PC-3 (cell line): ENCODE measurements around the gene BEGAIN. TPM values are rescaled to one million over a fixed set of nuclear protein-coding genes. Genes with fewer than 3 reads are reported as not detected.

Experiments used
- ATAC-seq: fragments of 200-7000 bp; cut with Tn5 transposase; 2 replicates; pipeline ENCODE4 v1.9.1; 2020; ENCODE audit warnings: mild to moderate bottlenecking, moderate library complexity
- BruUV-seq: library from RNA; stranded (reverse); fragments of 400-500 nt; replicated peaks from 2 replicates; lab custom pipeline; 2021; lab: Mats Ljungman, UMichigan
- CTCF ChIA-PET: fragments of 300-600 bp; sonication (Branson Sonifier 250); formaldehyde crosslinking; loops from one replicate; lab custom pipeline; 2022; ENCODE audit warnings: antibody characterized with exemption; lab: Charles Lee
- POLR2A ChIA-PET: fragments of 300-600 bp; sonication (Branson Sonifier 250); formaldehyde crosslinking; loops from one replicate; lab custom pipeline; 2022; ENCODE audit warnings: antibody characterized with exemption; ENCODE audit not compliant: unreplicated experiment; lab: Charles Lee
- DNase-seq: peaks from one replicate; pipeline ENCODE4 v3.0.0-alpha.2; 2015
- H2AFZ ChIP-seq: fragments of 300-600 bp; sonication (generic); 2 replicates; pipeline ENCODE4 v1.6.0; 2016; ENCODE audit warnings: antibody characterized with exemption, low read length
- H3F3A ChIP-seq: fragments of 300-600 bp; sonication (generic); one replicate; pipeline ENCODE4 v1.6.0; 2017; ENCODE audit warnings: antibody characterized with exemption, low read length, control low read depth, mild to moderate bottlenecking; ENCODE audit not compliant: unreplicated experiment
- H3K27ac ChIP-seq: fragments of 300-600 bp; sonication (generic); 2 replicates; pipeline ENCODE4 v1.5.1; 2016; ENCODE audit warnings: mild to moderate bottlenecking, low read length
- H3K27me3 ChIP-seq: fragments of 300-600 bp; sonication (generic); 2 replicates; pipeline ENCODE4 v1.6.1; 2016; ENCODE audit warnings: low read length, mixed read lengths
- H3K36me3 ChIP-seq: fragments of 300-600 bp; sonication (generic); 2 replicates; pipeline ENCODE4 v1.6.1; 2016; ENCODE audit warnings: low read depth, mixed run types, low read length, mixed read lengths
- H3K4me1 ChIP-seq: fragments of 300-600 bp; sonication (generic); 2 replicates; pipeline ENCODE4 v1.5.1; 2016; ENCODE audit warnings: low read length; ENCODE audit not compliant: insufficient read depth
- H3K4me2 ChIP-seq: fragments of 300-600 bp; sonication (generic); 2 replicates; pipeline ENCODE4 v1.6.0; 2016; ENCODE audit warnings: low read length
- H3K4me3 ChIP-seq: fragments of 300-600 bp; sonication (generic); 2 replicates; pipeline ENCODE4 v1.5.1; 2016; ENCODE audit warnings: mild to moderate bottlenecking, low read length, mixed read lengths
- H3K79me2 ChIP-seq: fragments of 300-600 bp; sonication (generic); 2 replicates; pipeline ENCODE4 v1.6.1; 2017; ENCODE audit warnings: low read length, mixed read lengths
- H3K9ac ChIP-seq: fragments of 300-600 bp; sonication (generic); 2 replicates; pipeline ENCODE4 v1.6.0; 2016; ENCODE audit warnings: mild to moderate bottlenecking, low read length
- H3K9me2 ChIP-seq: fragments of 300-600 bp; sonication (generic); replicated peaks from 2 replicates; pipeline ENCODE4 v1.6.1; 2016; ENCODE audit warnings: mixed run types, low read length, mixed read lengths
- H3K9me3 ChIP-seq: fragments of 300-600 bp; sonication (generic); 2 replicates; pipeline ENCODE4 v1.6.1; 2016; ENCODE audit warnings: low read length, mixed read lengths
- H4K20me1 ChIP-seq: fragments of 300-600 bp; sonication (generic); 2 replicates; pipeline ENCODE4 v1.6.1; 2016; ENCODE audit warnings: low read length, mixed read lengths
- CTCF ChIP-seq: fragments of 300-600 bp; sonication (generic); conservative IDR thresholded peaks from 2 replicates; pipeline ENCODE4 v1.5.1; 2017; ENCODE audit warnings: antibody characterized with exemption, low read depth, mild to moderate bottlenecking, low read length
- EZH2 ChIP-seq: fragments of 300-600 bp; sonication (generic); IDR thresholded peaks from one replicate; pipeline ENCODE4 v1.6.1; 2017; ENCODE audit warnings: antibody characterized with exemption, mild to moderate bottlenecking, low read length; ENCODE audit not compliant: unreplicated experiment
- EZH2phosphoT487 ChIP-seq: fragments of 300-600 bp; sonication (generic); IDR thresholded peaks from 2 replicates; pipeline ENCODE4 v1.6.1; 2018; ENCODE audit warnings: mild to moderate bottlenecking, antibody characterized with exemption, low read length, borderline replicate concordance
- intact Hi-C: fragments of 100-400 bp; cut with micrococcal nuclease; formaldehyde crosslinking; loops from 2 replicates; pipeline ENCODE4 v1.9.0; 2023
- total RNA-seq: library from RNA; depleted of rRNA; stranded (reverse); fragments of >200 nt; gene quantifications from 2 replicates; pipeline ENCODE4 v1.2.3, GENCODE V29; 2014

Gene BEGAIN
- total RNA-seq, 1 experiment from 2014 or later = 3.8 TPM

GRCh38 chr14:100589071-100589759 is 2.0 kb upstream of the BEGAIN start:
- Histone ChIP-seq H3K4me2 (no peak overlapping the region), H4K20me1 (no peaks in the 10 kb centered on the region), H3K79me2 (no peaks in the 10 kb centered on the region), H3K9me3 (no peaks in the 10 kb centered on the region), H3K36me3 (no peaks in the 10 kb centered on the region), H3K4me3 (no peak overlapping the region), H2AFZ (no peak overlapping the region), H3K9me2 (no peaks in the 10 kb centered on the region), H3F3A (no peaks in the 10 kb centered on the region), H3K27ac (no peak overlapping the region), H3K27me3 (no peaks in the 10 kb centered on the region; the same call in 1 of the 2 replicates), H3K9ac (no peak overlapping the region), H3K4me1 (peaks cover 7% of the 10 kb centered on the region; the same call in 1 of the 2 replicates)
- DNase-seq = no peak
- TF ChIP-seq EZH2 = no peak
- TF ChIP-seq CTCF = no peak
- no peak for TF ChIP-seq EZH2phosphoT487
- BruUV-seq = no TSS peak
- ChIA-PET CTCF (no interaction called here), POLR2A (no interaction called here)
- intact Hi-C loops = no loop called here
- no peak for ATAC-seq

- Histone ChIP-seq H3K9me2 (no peaks in the 10 kb centered on the region), H3K36me3 (no peaks in the 10 kb centered on the region), H3K9me3 (no peaks in the 10 kb centered on the region), H4K20me1 (no peaks in the 10 kb centered on the region), H3K4me3 (no peak overlapping the region), H3K79me2 (no peaks in the 10 kb centered on the region), H3K4me1 (peaks cover 7% of the 10 kb centered on the region; the same call in 1 of the 2 replicates), H3K9ac (no peak overlapping the region), H3K27ac (no peak overlapping the region), H3K27me3 (no peaks in the 10 kb centered on the region; the same call in 1 of the 2 replicates), H3K4me2 (no peak overlapping the region), H2AFZ (no peak overlapping the region), H3F3A (no peaks in the 10 kb centered on the region)
- no peak for DNase-seq
- no TSS peak for BruUV-seq
- intact Hi-C loops = no loop called here
- ATAC-seq = no peak
- POLR2A ChIA-PET = no interaction called here
- CTCF ChIA-PET = interaction anchor here (0.6 kb wide), 1 partner anchor 285 kb away, joined by 3 read pairs; no protein-coding TSS in a partner anchor
- no peak for TF ChIP-seq CTCF
Measured at GRCh38 chr14:100588671-100589070, 1.5 kb upstream of the BEGAIN start.

GRCh38 chr14:100587763-100588411 is 670 bp upstream of the BEGAIN start:
- POLR2A ChIA-PET = no interaction called here

More at GRCh38 chr14:100587763-100588411, 670 bp upstream of the BEGAIN start:
- TF ChIP-seq EZH2 (no peak), CTCF (no peak), EZH2phosphoT487 (no peak)
- Histone ChIP-seq H3K27me3 (no peaks in the 10 kb centered on the region), H3K36me3 (no peaks in the 10 kb centered on the region), H3K9me2 (no peaks in the 10 kb centered on the region), H3K9ac (no peak overlapping the region), H3K9me3 (no peaks in the 10 kb centered on the region), H4K20me1 (no peaks in the 10 kb centered on the region), H3K4me1 (peaks cover 7% of the 10 kb centered on the region; the same call in 1 of the 2 replicates), H3F3A (no peaks in the 10 kb centered on the region), H3K4me3 (no peak overlapping the region; the same call in 1 of the 2 replicates), H3K27ac (no peak overlapping the region), H3K79me2 (no peaks in the 10 kb centered on the region), H2AFZ (no peak overlapping the region), H3K4me2 (peak overlapping the region; percentile 48)
- no TSS peak for BruUV-seq
- intact Hi-C loops = no loop called here
- CTCF ChIA-PET = interaction anchor here (0.5 kb wide), 1 partner anchor 168 kb away, joined by 3 read pairs; no protein-coding TSS in a partner anchor
- no peak for ATAC-seq
- DNase-seq = no peak
